Fibroblast of gingiva (primary cell): Measurements from ENCODE around the gene CHRM2.

Experiments used
- DNase-seq: peaks from one replicate; pipeline ENCODE4 v3.0.0-alpha.2; 2011; ENCODE audit warnings: low read depth

CHRM2 gene

GRCh38 chr7:137026176-137026500 is 157.7 kb downstream of the CHRM2 start:
- no peak for DNase-seq

GRCh38 chr7:137032436-137032835 is 164.0 kb downstream of the CHRM2 start:
- no peak for DNase-seq

GRCh38 chr7:137036768-137037167 is 168.3 kb downstream of the CHRM2 start:
- DNase-seq = no peak

- no peak for DNase-seq
These were observed 170.3 kb downstream of the CHRM2 start for GRCh38 chr7:137038706-137039105.

- no peak for DNase-seq
These were observed 172.3 kb downstream of the CHRM2 start for GRCh38 chr7:137040745-137041144.

- no peak for DNase-seq
These were observed 177.1 kb downstream of the CHRM2 start for GRCh38 chr7:137045573-137045972.

- DNase-seq = no peak
These were observed 201.0 kb downstream of the CHRM2 start for GRCh38 chr7:137069249-137069963.
